ENCODE measurements around the gene SH3PXD2A. TPM values are rescaled to one million over a fixed set of nuclear protein-coding genes. Genes with fewer than 3 reads are reported as not detected.

The SH3PXD2A gene
- total and polyA plus RNA-seq, 2 of the 4 experiments (the other 2 are of a cell fraction): 6.3 to 23.0 TPM

DNA sequence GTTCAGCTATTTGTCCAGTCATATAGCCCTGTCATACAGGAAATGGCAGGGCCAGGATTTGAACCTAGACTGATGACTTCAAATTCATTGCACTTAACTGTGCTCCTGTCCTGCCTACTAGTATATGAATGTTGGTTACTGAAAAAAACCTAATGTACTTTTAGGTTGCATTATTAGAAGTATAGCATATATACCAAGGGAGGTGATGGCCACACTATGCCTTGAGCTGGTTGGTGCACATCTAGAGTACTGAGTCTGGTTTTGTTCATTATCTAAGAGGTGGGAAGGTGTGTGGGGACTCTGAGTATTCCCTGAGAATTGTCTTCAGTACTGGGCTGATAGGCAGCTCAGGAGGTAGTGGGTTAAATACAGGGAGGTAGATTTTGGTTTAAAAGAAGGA is 273.9 kb downstream of the SH3PXD2A start:
- in situ Hi-C loops (cut with MboI; ENCODE audit: low sequenced_read_pairs) (no loop called here), intact Hi-C loops (cut with micrococcal nuclease) (no loop called here), dilution Hi-C loops (cut with HindIII; ENCODE audit: low sequenced_read_pairs, unreplicated experiment) (no loop called here)
- Histone ChIP-seq H3K9me3 (ENCODE audit: control insufficient read depth, insufficient read depth, low read length) (peaks cover 4% of the 10 kb centered on the region), H2BK20ac (ENCODE audit: low read depth, low read length) (no peak overlapping the region), H3K9ac (ENCODE audit: low read depth, low read length) (no peak overlapping the region), H3K36me3 (ENCODE audit: control insufficient read depth, insufficient read depth, low read length) (no peaks in the 10 kb centered on the region), H2AK9ac (replicated peaks; ENCODE audit: low read depth, low read length, poor library complexity) (no peak overlapping the region), H2BK120ac (ENCODE audit: low read depth, low read length) (no peak overlapping the region), H3K4me1 (ENCODE audit: control insufficient read depth, insufficient read depth, low read length) (no peaks in the 10 kb centered on the region), H3K9me1 (ENCODE audit: insufficient read depth, low read length) (no peaks in the 10 kb centered on the region), H3K18ac (ENCODE audit: low read depth, low read length) (no peak overlapping the region), H4K5ac (ENCODE audit: low read depth, low read length) (no peak overlapping the region), H3K27me3 (ENCODE audit: control insufficient read depth, insufficient read depth, low read length) (peaks cover 79% of the 10 kb centered on the region), H3K79me1 (ENCODE audit: low read depth in 1 of 2, low read length in 2 of 2) (no peaks in the 10 kb centered on the region), H2AFZ (replicated peaks; ENCODE audit: low read length, poor library complexity) (no peak overlapping the region), H3K23ac (ENCODE audit: low read depth, low read length) (no peak overlapping the region), H3K4me3 (ENCODE audit: insufficient read depth, low read depth, low read length) (no peak overlapping the region), H2AK5ac (ENCODE audit: low read depth, low read length) (no peak overlapping the region), H3K56ac (ENCODE audit: extremely low read depth, insufficient read depth, low read length) (no peak overlapping the region), H3K4ac (ENCODE audit: low read depth, low read length) (no peak overlapping the region), H2BK15ac (ENCODE audit: low read depth, low read length) (no peak overlapping the region), H4K20me1 (ENCODE audit: insufficient read depth, low read length) (no peaks in the 10 kb centered on the region; the same call in 1 of the 2 replicates), H4K8ac (ENCODE audit: low read depth in 2 of 2, low read length in 2 of 2) (no peak overlapping the region), H3K14ac (replicated peaks; ENCODE audit: low read depth, low read length) (no peak overlapping the region), H3K4me2 (ENCODE audit: low read depth, low read length) (no peak overlapping the region), H2BK5ac (ENCODE audit: low read depth, low read length, poor library complexity, severe bottlenecking) (no peak overlapping the region), H3K27ac (ENCODE audit: insufficient read depth, low read length) (no peak overlapping the region), H4K91ac (ENCODE audit: insufficient read depth, low read depth, low read length) (no peak overlapping the region)
- POLR2A ChIA-PET (ENCODE audit: unreplicated experiment): no interaction called here
- CTCF ChIA-PET: interaction anchor here (0.6 kb wide), 1 partner anchor 236 kb away, joined by 5 read pairs; no protein-coding TSS in a partner anchor
- TF ChIP-seq CEBPB (IDR thresholded peaks at IDR 0.05; ENCODE audit: low read depth, low read length): no peak
- no peak for TF ChIP-seq RCOR1 (IDR thresholded peaks at IDR 0.05; ENCODE audit: insufficient replicate concordance, low read length)
- TF ChIP-seq BHLHE40 (IDR thresholded peaks at IDR 0.05; ENCODE audit: low read depth, low read length): no peak
- no peak for TF ChIP-seq CHD1 (IDR thresholded peaks at IDR 0.05; ENCODE audit: low read depth, low read length)
- TF ChIP-seq RFX5 (IDR thresholded peaks at IDR 0.05; ENCODE audit: low read depth, low read length): no peak
- TF ChIP-seq NFE2L2 (IDR thresholded peaks at IDR 0.05; ENCODE audit: low read depth, low read length): no peak
- TF ChIP-seq, protein P1, sequence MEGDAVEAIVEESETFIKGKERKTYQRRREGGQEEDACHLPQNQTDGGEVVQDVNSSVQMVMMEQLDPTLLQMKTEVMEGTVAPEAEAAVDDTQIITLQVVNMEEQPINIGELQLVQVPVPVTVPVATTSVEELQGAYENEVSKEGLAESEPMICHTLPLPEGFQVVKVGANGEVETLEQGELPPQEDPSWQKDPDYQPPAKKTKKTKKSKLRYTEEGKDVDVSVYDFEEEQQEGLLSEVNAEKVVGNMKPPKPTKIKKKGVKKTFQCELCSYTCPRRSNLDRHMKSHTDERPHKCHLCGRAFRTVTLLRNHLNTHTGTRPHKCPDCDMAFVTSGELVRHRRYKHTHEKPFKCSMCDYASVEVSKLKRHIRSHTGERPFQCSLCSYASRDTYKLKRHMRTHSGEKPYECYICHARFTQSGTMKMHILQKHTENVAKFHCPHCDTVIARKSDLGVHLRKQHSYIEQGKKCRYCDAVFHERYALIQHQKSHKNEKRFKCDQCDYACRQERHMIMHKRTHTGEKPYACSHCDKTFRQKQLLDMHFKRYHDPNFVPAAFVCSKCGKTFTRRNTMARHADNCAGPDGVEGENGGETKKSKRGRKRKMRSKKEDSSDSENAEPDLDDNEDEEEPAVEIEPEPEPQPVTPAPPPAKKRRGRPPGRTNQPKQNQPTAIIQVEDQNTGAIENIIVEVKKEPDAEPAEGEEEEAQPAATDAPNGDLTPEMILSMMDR (conservative IDR thresholded peaks at IDR 0.05; ENCODE audit: low read depth, low read length): no peak
- no peak for TF ChIP-seq FOS (IDR thresholded peaks at IDR 0.05; ENCODE audit: low read depth, low read length)
- TF ChIP-seq, protein P2, sequence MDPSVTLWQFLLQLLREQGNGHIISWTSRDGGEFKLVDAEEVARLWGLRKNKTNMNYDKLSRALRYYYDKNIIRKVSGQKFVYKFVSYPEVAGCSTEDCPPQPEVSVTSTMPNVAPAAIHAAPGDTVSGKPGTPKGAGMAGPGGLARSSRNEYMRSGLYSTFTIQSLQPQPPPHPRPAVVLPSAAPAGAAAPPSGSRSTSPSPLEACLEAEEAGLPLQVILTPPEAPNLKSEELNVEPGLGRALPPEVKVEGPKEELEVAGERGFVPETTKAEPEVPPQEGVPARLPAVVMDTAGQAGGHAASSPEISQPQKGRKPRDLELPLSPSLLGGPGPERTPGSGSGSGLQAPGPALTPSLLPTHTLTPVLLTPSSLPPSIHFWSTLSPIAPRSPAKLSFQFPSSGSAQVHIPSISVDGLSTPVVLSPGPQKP (IDR thresholded peaks at IDR 0.05; ENCODE audit: borderline replicate concordance, low read depth, low read length): no peak
- TF ChIP-seq SMC3 (IDR thresholded peaks at IDR 0.05; ENCODE audit: low read depth, low read length): no peak
- no peak for ATAC-seq (ENCODE audit: low read depth)
- DNase-seq: no peak
- no TSS peak for BruUV-seq (replicated peaks)
